Fibroblast of lung (primary cell): ENCODE results near the gene SRPK2. TPM values are rescaled to one million over a fixed set of nuclear protein-coding genes. Genes with fewer than 3 reads are reported as not detected.
A peak's percentile ranks its signal among the peaks of the same experiment; 100 is the strongest.

Experiments used
- DNase-seq, 2 donors: peaks; one replicate each; pipeline versions ENCODE4 v3.0.0 to v3.0.0-alpha.2; 2010; ENCODE audit warnings: low read depth in 2 of 2
- H2AFZ ChIP-seq: 2 replicates; pipeline ENCODE4 v1.5.1; 2012; ENCODE audit warnings: low read length, control low read depth, inconsistent platforms
- H3K27ac ChIP-seq: 2 replicates; pipeline ENCODE4 v1.5.1; 2011; ENCODE audit warnings: low read length, control low read depth; ENCODE audit not compliant: insufficient read depth
- H3K27me3 ChIP-seq: 2 replicates; pipeline ENCODE4 v1.5.1; 2011; ENCODE audit warnings: mild to moderate bottlenecking, low read length; ENCODE audit not compliant: control insufficient read depth, insufficient read depth
- H3K36me3 ChIP-seq: 2 replicates; pipeline ENCODE4 v1.5.1; 2011; ENCODE audit warnings: low read length; ENCODE audit not compliant: control insufficient read depth, insufficient read depth
- H3K4me1 ChIP-seq: 2 replicates; pipeline ENCODE4 v1.5.1; 2011; ENCODE audit warnings: low read length; ENCODE audit not compliant: control insufficient read depth, insufficient read depth; ENCODE audit errors: extremely low read depth
- H3K4me2 ChIP-seq: 2 replicates; pipeline ENCODE4 v1.5.1; 2011; ENCODE audit warnings: low read length, control low read depth; ENCODE audit not compliant: insufficient read depth; ENCODE audit errors: extremely low read depth
- H3K4me3 ChIP-seq, 4 experiments: fragments of 200-600 bp in 1 of 4; sonication (generic) in 1 of 4; replicated peaks in 1 of 4; 2 replicates each; pipeline ENCODE4 v1.5.1; 2011 to 2016; ENCODE audit warnings: low read length in 4 of 4, low read depth in 3 of 4, mild to moderate bottlenecking in 3 of 4, control low read depth in 2 of 4, inconsistent platforms in 1 of 4, mixed read lengths in 1 of 4; ENCODE audit not compliant: insufficient read depth in 1 of 4; ENCODE audit errors: control extremely low read depth in 1 of 4
- H3K79me2 ChIP-seq: 2 replicates; pipeline ENCODE4 v1.5.1; 2012; ENCODE audit warnings: mild to moderate bottlenecking, low read length, inconsistent platforms; ENCODE audit not compliant: control insufficient read depth, insufficient read depth
- H3K9ac ChIP-seq: 2 replicates; pipeline ENCODE4 v1.5.1; 2011; ENCODE audit warnings: mild to moderate bottlenecking, low read length, control low read depth; ENCODE audit not compliant: insufficient read depth
- H3K9me3 ChIP-seq: 2 replicates; pipeline ENCODE4 v1.5.1; 2012; ENCODE audit warnings: low read depth, low read length; ENCODE audit not compliant: control insufficient read depth, insufficient read depth
- H4K20me1 ChIP-seq: 2 replicates; pipeline ENCODE4 v1.5.1; 2011; ENCODE audit warnings: low read length; ENCODE audit not compliant: control insufficient read depth, insufficient read depth; ENCODE audit errors: extremely low read depth
- EZH2 ChIP-seq: IDR thresholded peaks from 2 replicates; pipeline ENCODE4 v1.5.1; 2012; ENCODE audit warnings: low read length, control low read depth, mild to moderate bottlenecking; ENCODE audit errors: missing control alignments
- polyA plus RNA-seq, 2 donors: library from polyadenylated mRNA; depleted of rRNA in 1 of 2; stranded (reverse) in 1 of 2; unstranded in 1 of 2; fragments of >200 nt; gene quantifications; 2 replicates each; pipeline ENCODE4 v1.2.1, GENCODE V29; 2011 to 2012; ENCODE audit warnings: missing spikeins in 1 of 2
- total RNA-seq: library from RNA; depleted of rRNA; stranded (reverse); fragments of >200 nt; gene quantifications from 2 replicates; pipeline ENCODE4 v1.2.1, GENCODE V29; 2014
- TF ChIP-seq, protein P1 (sequence below), 2 donors: IDR thresholded peaks in 1 of 2; conservative IDR thresholded peaks in 1 of 2; 1 replicate in 1 of 2; 2 replicates in 1 of 2; pipeline ENCODE4 v1.5.1; 2011 to 2012; ENCODE audit warnings: low read length in 2 of 2, control low read depth in 1 of 2, inconsistent platforms in 1 of 2, low read depth in 1 of 2, mild to moderate bottlenecking in 1 of 2

SRPK2 gene
- total and polyA plus RNA-seq, 2 donors (not counting 1 experiment from before 2014, with no cell fraction given), result 27.8 to 61.8 TPM

- Histone ChIP-seq H3K4me1 (peaks cover 2% of the 10 kb centered on the region), H3K4me3 (no peak overlapping the region), H3K4me2 (no peak overlapping the region), H3K36me3 (no peaks in the 10 kb centered on the region), H2AFZ (no peak overlapping the region), H3K27ac (no peak overlapping the region), H4K20me1 (no peaks in the 10 kb centered on the region), H3K9me3 (no peaks in the 10 kb centered on the region), H3K27me3 (no peaks in the 10 kb centered on the region), H3K9ac (no peak overlapping the region), H3K79me2 (no peaks in the 10 kb centered on the region)
- DNase-seq, result peak; percentile 31 to 64
- TF ChIP-seq EZH2, result no peak
- TF ChIP-seq, protein P1, sequence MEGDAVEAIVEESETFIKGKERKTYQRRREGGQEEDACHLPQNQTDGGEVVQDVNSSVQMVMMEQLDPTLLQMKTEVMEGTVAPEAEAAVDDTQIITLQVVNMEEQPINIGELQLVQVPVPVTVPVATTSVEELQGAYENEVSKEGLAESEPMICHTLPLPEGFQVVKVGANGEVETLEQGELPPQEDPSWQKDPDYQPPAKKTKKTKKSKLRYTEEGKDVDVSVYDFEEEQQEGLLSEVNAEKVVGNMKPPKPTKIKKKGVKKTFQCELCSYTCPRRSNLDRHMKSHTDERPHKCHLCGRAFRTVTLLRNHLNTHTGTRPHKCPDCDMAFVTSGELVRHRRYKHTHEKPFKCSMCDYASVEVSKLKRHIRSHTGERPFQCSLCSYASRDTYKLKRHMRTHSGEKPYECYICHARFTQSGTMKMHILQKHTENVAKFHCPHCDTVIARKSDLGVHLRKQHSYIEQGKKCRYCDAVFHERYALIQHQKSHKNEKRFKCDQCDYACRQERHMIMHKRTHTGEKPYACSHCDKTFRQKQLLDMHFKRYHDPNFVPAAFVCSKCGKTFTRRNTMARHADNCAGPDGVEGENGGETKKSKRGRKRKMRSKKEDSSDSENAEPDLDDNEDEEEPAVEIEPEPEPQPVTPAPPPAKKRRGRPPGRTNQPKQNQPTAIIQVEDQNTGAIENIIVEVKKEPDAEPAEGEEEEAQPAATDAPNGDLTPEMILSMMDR (conservative IDR thresholded peaks at IDR 0.05 in 1 of 2, IDR thresholded peaks at IDR 0.05 in 1 of 2; ENCODE audit: low read depth in 1 of 2, low read length in 2 of 2), result no peak
Observed at GRCh38 chr7:105149827-105150226, 238.9 kb downstream of the SRPK2 start.

- no peak overlapping the region for H2AFZ ChIP-seq
- no peak for TF ChIP-seq EZH2
- TF ChIP-seq, protein P1 (conservative IDR thresholded peaks at IDR 0.05 in 1 of 2, IDR thresholded peaks at IDR 0.05 in 1 of 2; ENCODE audit: low read depth in 1 of 2, low read length in 2 of 2), result peak; percentile 53 to 63
- no peaks in the 10 kb centered on the region for H3K79me2 ChIP-seq
- H3K4me3 ChIP-seq, result no peak overlapping the region
- peak; percentile 68 to 77 for DNase-seq
- H3K9ac ChIP-seq, result no peak overlapping the region
- no peaks in the 10 kb centered on the region for H3K4me1 ChIP-seq
- H3K27ac ChIP-seq, result no peak overlapping the region
- H4K20me1 ChIP-seq, result no peaks in the 10 kb centered on the region
- no peak overlapping the region for H3K4me2 ChIP-seq
- no peaks in the 10 kb centered on the region for H3K9me3 ChIP-seq
- H3K27me3 ChIP-seq, result no peaks in the 10 kb centered on the region
- peaks cover 5% of the 10 kb centered on the region for H3K36me3 ChIP-seq
Observed at GRCh38 chr7:105141068-105141467, 247.7 kb downstream of the SRPK2 start.

GRCh38 chr7:105139381-105139780 lies 249.3 kb downstream of the SRPK2 start:
- Histone ChIP-seq H3K27me3 (no peaks in the 10 kb centered on the region), H3K36me3 (peaks cover 8% of the 10 kb centered on the region), H3K4me1 (no peaks in the 10 kb centered on the region), H4K20me1 (no peaks in the 10 kb centered on the region), H3K4me2 (no peak overlapping the region), H3K9me3 (no peaks in the 10 kb centered on the region), H3K27ac (no peak overlapping the region), H3K9ac (no peak overlapping the region), H2AFZ (no peak overlapping the region), H3K79me2 (no peaks in the 10 kb centered on the region), H3K4me3 (no peak overlapping the region)
- DNase-seq, result no peak
- no peak for TF ChIP-seq EZH2
